ENCODE measurements around the gene LKAAEAR1. TPM values are rescaled to one million over a fixed set of nuclear protein-coding genes. Genes with fewer than 3 reads are reported as not detected.
A peak's percentile ranks its signal among the peaks of the same experiment; 100 is the strongest.

LKAAEAR1 gene
- total RNA-seq, 1 donor: 0.72 TPM

- H3K27ac ChIP-seq (ENCODE audit: low read depth, low read length): no peak overlapping the region
- no peak overlapping the region for H3K4me3 ChIP-seq (ENCODE audit: insufficient read depth, low read length)
- no peaks in the 10 kb centered on the region for H3K79me2 ChIP-seq (ENCODE audit: insufficient read depth, low read length)
- H3K27me3 ChIP-seq (ENCODE audit: insufficient read depth, low read length): peaks cover 43% of the 10 kb centered on the region
- H2AFZ ChIP-seq (ENCODE audit: low read length): no peak overlapping the region
- no peaks in the 10 kb centered on the region for H3K9me3 ChIP-seq (ENCODE audit: low read depth, low read length)
- no peaks in the 10 kb centered on the region for H3K4me1 ChIP-seq (ENCODE audit: insufficient read depth, low read length)
- no peaks in the 10 kb centered on the region for H4K20me1 ChIP-seq (ENCODE audit: insufficient read depth, low read length)
- no peak overlapping the region for H3K4me2 ChIP-seq (ENCODE audit: insufficient read depth, low read length)
- DNase-seq (ENCODE audit: insufficient read length, low spot score, missing footprints): peak; percentile 98
- H3K36me3 ChIP-seq (ENCODE audit: insufficient read depth, low read length): no peaks in the 10 kb centered on the region
- no peak for TF ChIP-seq CTCF (IDR thresholded peaks at IDR 0.05; ENCODE audit: extremely low read depth, low read depth, low read length)
Observed at GRCh38 chr20:64044484-64045247, 39.5 kb downstream of the LKAAEAR1 start.

- H3K79me2 ChIP-seq (ENCODE audit: insufficient read depth, low read length): no peaks in the 10 kb centered on the region
- H3K4me1 ChIP-seq (ENCODE audit: insufficient read depth, low read length): no peaks in the 10 kb centered on the region
- H3K27ac ChIP-seq (ENCODE audit: low read depth, low read length): no peak overlapping the region
- no peak overlapping the region for H3K4me3 ChIP-seq (ENCODE audit: insufficient read depth, low read length)
- no peak overlapping the region for H3K4me2 ChIP-seq (ENCODE audit: insufficient read depth, low read length)
- no peak overlapping the region for H2AFZ ChIP-seq (ENCODE audit: low read length)
- no peaks in the 10 kb centered on the region for H4K20me1 ChIP-seq (ENCODE audit: insufficient read depth, low read length)
- no peaks in the 10 kb centered on the region for H3K9me3 ChIP-seq (ENCODE audit: low read depth, low read length)
- TF ChIP-seq CTCF (IDR thresholded peaks at IDR 0.05; ENCODE audit: extremely low read depth, low read depth, low read length): no peak
- no peak for DNase-seq (ENCODE audit: insufficient read length, low spot score, missing footprints)
- peaks cover 49% of the 10 kb centered on the region for H3K27me3 ChIP-seq (ENCODE audit: insufficient read depth, low read length)
- no peaks in the 10 kb centered on the region for H3K36me3 ChIP-seq (ENCODE audit: insufficient read depth, low read length)
Observed at GRCh38 chr20:64043768-64044167, 40.4 kb downstream of the LKAAEAR1 start.

- H3K4me2 ChIP-seq (ENCODE audit: insufficient read depth, low read length): peak overlapping the region; percentile 57
- no peaks in the 10 kb centered on the region for H3K9me3 ChIP-seq (ENCODE audit: low read depth, low read length)
- no peak overlapping the region for H3K27ac ChIP-seq (ENCODE audit: low read depth, low read length)
- DNase-seq (ENCODE audit: insufficient read length, low spot score, missing footprints): peak; percentile 84
- no peaks in the 10 kb centered on the region for H3K36me3 ChIP-seq (ENCODE audit: insufficient read depth, low read length)
- no peak for TF ChIP-seq CTCF (IDR thresholded peaks at IDR 0.05; ENCODE audit: extremely low read depth, low read depth, low read length)
- no peaks in the 10 kb centered on the region for H3K79me2 ChIP-seq (ENCODE audit: insufficient read depth, low read length)
- no peaks in the 10 kb centered on the region for H4K20me1 ChIP-seq (ENCODE audit: insufficient read depth, low read length)
- H3K4me1 ChIP-seq (ENCODE audit: insufficient read depth, low read length): no peaks in the 10 kb centered on the region
- no peak overlapping the region for H2AFZ ChIP-seq (ENCODE audit: low read length)
- peaks cover 51% of the 10 kb centered on the region for H3K27me3 ChIP-seq (ENCODE audit: insufficient read depth, low read length)
- H3K4me3 ChIP-seq (ENCODE audit: insufficient read depth, low read length): peak overlapping the region; percentile 53
Observed at GRCh38 chr20:64042054-64042781, 42.0 kb downstream of the LKAAEAR1 start.

GRCh38 chr20:64041781-64042053 is 42.5 kb downstream of the LKAAEAR1 start:
- Histone ChIP-seq H3K27ac (ENCODE audit: low read depth, low read length) (no peak overlapping the region), H3K27me3 (ENCODE audit: insufficient read depth, low read length) (peaks cover 53% of the 10 kb centered on the region), H3K4me1 (ENCODE audit: insufficient read depth, low read length) (no peaks in the 10 kb centered on the region), H3K4me3 (ENCODE audit: insufficient read depth, low read length) (no peak overlapping the region), H3K79me2 (ENCODE audit: insufficient read depth, low read length) (no peaks in the 10 kb centered on the region), H3K36me3 (ENCODE audit: insufficient read depth, low read length) (no peaks in the 10 kb centered on the region), H4K20me1 (ENCODE audit: insufficient read depth, low read length) (peaks cover 1% of the 10 kb centered on the region), H3K9me3 (ENCODE audit: low read depth, low read length) (no peaks in the 10 kb centered on the region), H2AFZ (ENCODE audit: low read length) (no peak overlapping the region), H3K4me2 (ENCODE audit: insufficient read depth, low read length) (no peak overlapping the region)
- TF ChIP-seq CTCF (IDR thresholded peaks at IDR 0.05; ENCODE audit: extremely low read depth, low read depth, low read length): no peak
- DNase-seq (ENCODE audit: insufficient read length, low spot score, missing footprints): no peak

Data from osteoblast (primary cell).